Panc1 (cell line): Measurements from ENCODE around the gene NFX1.

Experiments used
- POLR2AphosphoS5 ChIP-seq: IDR thresholded peaks from 2 replicates; pipeline ENCODE4 v1.6.1; 2012; ENCODE audit warnings: mild to moderate bottlenecking, low read depth, low read length, moderate library complexity
- TF ChIP-seq, protein P1 (sequence below): fragments of 450-650 bp; IDR thresholded peaks from 2 replicates; pipeline ENCODE4 v1.5.1; 2017; ENCODE audit warnings: mild to moderate bottlenecking
- TF ChIP-seq, protein P2 (sequence below), 2 experiments: IDR thresholded peaks; 2 replicates each; pipeline ENCODE4 v1.6.1; 2011 to 2012; ENCODE audit warnings: low read depth in 2 of 2, control low read depth in 1 of 2, low read length in 1 of 2, mild to moderate bottlenecking in 1 of 2, moderate library complexity in 1 of 2; ENCODE audit not compliant: insufficient read depth in 1 of 2

DNA sequence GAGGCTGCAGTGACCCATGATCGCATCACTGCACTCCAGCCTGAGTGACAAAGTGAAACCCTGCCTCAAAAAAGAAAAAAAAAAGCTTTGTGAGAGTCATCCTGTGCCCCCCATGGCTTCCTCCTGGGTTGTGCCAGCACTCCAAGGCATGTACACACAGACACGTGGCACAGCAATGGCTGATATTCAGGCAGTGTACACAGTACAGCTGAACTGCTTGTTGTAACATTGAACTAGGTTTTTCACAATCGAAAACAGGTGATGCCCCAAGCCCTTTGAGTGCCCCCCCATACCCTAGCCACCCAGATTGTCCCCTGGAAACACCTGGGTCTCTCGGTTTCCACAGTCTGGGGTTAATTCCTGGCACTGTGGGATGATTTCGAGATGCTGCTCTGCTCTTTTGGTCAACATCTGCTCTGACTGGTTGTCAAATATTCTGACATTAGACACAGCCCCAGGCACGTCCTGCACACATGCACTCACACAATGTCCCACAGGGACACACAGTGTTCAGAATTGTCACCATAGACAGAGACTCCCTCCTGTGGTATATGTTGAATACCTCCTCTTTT lies 41.1 kb upstream of the NFX1 start:
- TF ChIP-seq, protein P1, sequence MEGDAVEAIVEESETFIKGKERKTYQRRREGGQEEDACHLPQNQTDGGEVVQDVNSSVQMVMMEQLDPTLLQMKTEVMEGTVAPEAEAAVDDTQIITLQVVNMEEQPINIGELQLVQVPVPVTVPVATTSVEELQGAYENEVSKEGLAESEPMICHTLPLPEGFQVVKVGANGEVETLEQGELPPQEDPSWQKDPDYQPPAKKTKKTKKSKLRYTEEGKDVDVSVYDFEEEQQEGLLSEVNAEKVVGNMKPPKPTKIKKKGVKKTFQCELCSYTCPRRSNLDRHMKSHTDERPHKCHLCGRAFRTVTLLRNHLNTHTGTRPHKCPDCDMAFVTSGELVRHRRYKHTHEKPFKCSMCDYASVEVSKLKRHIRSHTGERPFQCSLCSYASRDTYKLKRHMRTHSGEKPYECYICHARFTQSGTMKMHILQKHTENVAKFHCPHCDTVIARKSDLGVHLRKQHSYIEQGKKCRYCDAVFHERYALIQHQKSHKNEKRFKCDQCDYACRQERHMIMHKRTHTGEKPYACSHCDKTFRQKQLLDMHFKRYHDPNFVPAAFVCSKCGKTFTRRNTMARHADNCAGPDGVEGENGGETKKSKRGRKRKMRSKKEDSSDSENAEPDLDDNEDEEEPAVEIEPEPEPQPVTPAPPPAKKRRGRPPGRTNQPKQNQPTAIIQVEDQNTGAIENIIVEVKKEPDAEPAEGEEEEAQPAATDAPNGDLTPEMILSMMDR = no peak
- TF ChIP-seq, protein P2, sequence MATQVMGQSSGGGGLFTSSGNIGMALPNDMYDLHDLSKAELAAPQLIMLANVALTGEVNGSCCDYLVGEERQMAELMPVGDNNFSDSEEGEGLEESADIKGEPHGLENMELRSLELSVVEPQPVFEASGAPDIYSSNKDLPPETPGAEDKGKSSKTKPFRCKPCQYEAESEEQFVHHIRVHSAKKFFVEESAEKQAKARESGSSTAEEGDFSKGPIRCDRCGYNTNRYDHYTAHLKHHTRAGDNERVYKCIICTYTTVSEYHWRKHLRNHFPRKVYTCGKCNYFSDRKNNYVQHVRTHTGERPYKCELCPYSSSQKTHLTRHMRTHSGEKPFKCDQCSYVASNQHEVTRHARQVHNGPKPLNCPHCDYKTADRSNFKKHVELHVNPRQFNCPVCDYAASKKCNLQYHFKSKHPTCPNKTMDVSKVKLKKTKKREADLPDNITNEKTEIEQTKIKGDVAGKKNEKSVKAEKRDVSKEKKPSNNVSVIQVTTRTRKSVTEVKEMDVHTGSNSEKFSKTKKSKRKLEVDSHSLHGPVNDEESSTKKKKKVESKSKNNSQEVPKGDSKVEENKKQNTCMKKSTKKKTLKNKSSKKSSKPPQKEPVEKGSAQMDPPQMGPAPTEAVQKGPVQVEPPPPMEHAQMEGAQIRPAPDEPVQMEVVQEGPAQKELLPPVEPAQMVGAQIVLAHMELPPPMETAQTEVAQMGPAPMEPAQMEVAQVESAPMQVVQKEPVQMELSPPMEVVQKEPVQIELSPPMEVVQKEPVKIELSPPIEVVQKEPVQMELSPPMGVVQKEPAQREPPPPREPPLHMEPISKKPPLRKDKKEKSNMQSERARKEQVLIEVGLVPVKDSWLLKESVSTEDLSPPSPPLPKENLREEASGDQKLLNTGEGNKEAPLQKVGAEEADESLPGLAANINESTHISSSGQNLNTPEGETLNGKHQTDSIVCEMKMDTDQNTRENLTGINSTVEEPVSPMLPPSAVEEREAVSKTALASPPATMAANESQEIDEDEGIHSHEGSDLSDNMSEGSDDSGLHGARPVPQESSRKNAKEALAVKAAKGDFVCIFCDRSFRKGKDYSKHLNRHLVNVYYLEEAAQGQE (IDR thresholded peaks at IDR 0.05; ENCODE audit: insufficient read depth in 1 of 2, low read depth in 2 of 2, low read length in 1 of 2) = no peak
- TF ChIP-seq POLR2AphosphoS5 = no peak
